GM18873 (cell line): Measurements from ENCODE around the gene MYBPH.

Source experiments
- ATAC-seq: cut with Tn5 transposase; IDR thresholded peaks from one replicate; pipeline ENCODE4 v1.9.1; 2021; ENCODE audit warnings: mild to moderate bottlenecking, moderate library complexity, moderate number of reproducible peaks; ENCODE audit not compliant: unreplicated experiment, low FRiP score

The MYBPH gene

GRCh38 chr1:203168991-203169390, 6.6 kb downstream of the MYBPH start:
- no peak for ATAC-seq

- ATAC-seq = no peak
Measured at GRCh38 chr1:203168256-203168786, 7.3 kb downstream of the MYBPH start.

GRCh38 chr1:203167913-203168200, 7.8 kb downstream of the MYBPH start:
- no peak for ATAC-seq

GRCh38 chr1:203167026-203167912, 8.4 kb downstream of the MYBPH start:
- ATAC-seq = no peak

GRCh38 chr1:203166192-203166940, 9.3 kb downstream of the MYBPH start:
- no peak for ATAC-seq

- no peak for ATAC-seq
Measured at GRCh38 chr1:203165800-203166161, 9.8 kb downstream of the MYBPH start.

GRCh38 chr1:203165101-203165799, 10.4 kb downstream of the MYBPH start:
- no peak for ATAC-seq

- ATAC-seq = no peak
Measured at GRCh38 chr1:203163891-203164635, 11.6 kb downstream of the MYBPH start.

- no peak for ATAC-seq
Measured at GRCh38 chr1:203162403-203162802, 13.2 kb downstream of the MYBPH start.

- no peak for ATAC-seq
Measured at GRCh38 chr1:203161703-203162102, 13.9 kb downstream of the MYBPH start.

GRCh38 chr1:203161175-203161574, 14.5 kb downstream of the MYBPH start:
- no peak for ATAC-seq

GRCh38 chr1:203159844-203160243, 15.8 kb downstream of the MYBPH start:
- no peak for ATAC-seq

- ATAC-seq = no peak
Measured at GRCh38 chr1:203158960-203159665, 16.5 kb downstream of the MYBPH start.

GRCh38 chr1:203158423-203158822, 17.2 kb downstream of the MYBPH start:
- ATAC-seq = no peak

- no peak for ATAC-seq
Measured at GRCh38 chr1:203156280-203156679, 19.3 kb downstream of the MYBPH start.

GRCh38 chr1:203153989-203154821, 21.4 kb downstream of the MYBPH start:
- no peak for ATAC-seq

- ATAC-seq = no peak
Measured at GRCh38 chr1:203153051-203153988, 22.3 kb downstream of the MYBPH start.
